Endothelial cell (in vitro differentiated cells): ENCODE data around the gene RTN4. TPM values are rescaled to one million over a fixed set of nuclear protein-coding genes. Genes with fewer than 3 reads are reported as not detected.

ENCODE experiments used
- DNase-seq: peaks from one replicate; pipeline ENCODE4 v3.0.0; 2021; ENCODE audit warnings: low spot score
- H3K27ac Mint-ChIP-seq: one replicate; pipeline ENCODE4 v1.8.0; 2021; ENCODE audit warnings: mixed read lengths, inconsistent platforms; ENCODE audit not compliant: unreplicated experiment
- H3K27me3 Mint-ChIP-seq: one replicate; pipeline ENCODE4 v1.8.0; 2021; ENCODE audit warnings: mild to moderate bottlenecking, moderate library complexity, mixed read lengths, inconsistent platforms; ENCODE audit not compliant: unreplicated experiment
- H3K36me3 Mint-ChIP-seq: one replicate; pipeline ENCODE4 v1.8.0; 2021; ENCODE audit warnings: mild to moderate bottlenecking, low read depth, mixed read lengths, inconsistent platforms; ENCODE audit not compliant: unreplicated experiment
- H3K4me1 Mint-ChIP-seq: one replicate; pipeline ENCODE4 v1.8.0; 2021; ENCODE audit warnings: mild to moderate bottlenecking, mixed read lengths, inconsistent platforms; ENCODE audit not compliant: unreplicated experiment
- H3K4me3 Mint-ChIP-seq: one replicate; pipeline ENCODE4 v1.8.0; 2021; ENCODE audit warnings: mild to moderate bottlenecking, mixed read lengths, inconsistent platforms; ENCODE audit not compliant: unreplicated experiment
- H3K9me3 Mint-ChIP-seq: one replicate; pipeline ENCODE4 v1.8.0; 2021; ENCODE audit warnings: mixed read lengths, inconsistent platforms; ENCODE audit not compliant: unreplicated experiment
- total RNA-seq: library from RNA; stranded (reverse); fragmentation: NEBNext Ultra II Directional; extraction: Animal tissue kit (Norgen Biotek cat#: 25700); gene quantifications from one replicate; pipeline ENCODE4 v1.2.1, GENCODE V29; 2021; ENCODE audit not compliant: unreplicated experiment
- TF ChIP-seq, protein P1 (sequence below): fragments of 200-600 bp; sonication (generic); IDR thresholded peaks from one replicate; pipeline ENCODE4 v1.5.0; 2021; ENCODE audit warnings: antibody characterized with exemption; ENCODE audit not compliant: unreplicated experiment

Gene RTN4
- total RNA-seq, 1 donor from 2014 or later = 264 TPM

DNA sequence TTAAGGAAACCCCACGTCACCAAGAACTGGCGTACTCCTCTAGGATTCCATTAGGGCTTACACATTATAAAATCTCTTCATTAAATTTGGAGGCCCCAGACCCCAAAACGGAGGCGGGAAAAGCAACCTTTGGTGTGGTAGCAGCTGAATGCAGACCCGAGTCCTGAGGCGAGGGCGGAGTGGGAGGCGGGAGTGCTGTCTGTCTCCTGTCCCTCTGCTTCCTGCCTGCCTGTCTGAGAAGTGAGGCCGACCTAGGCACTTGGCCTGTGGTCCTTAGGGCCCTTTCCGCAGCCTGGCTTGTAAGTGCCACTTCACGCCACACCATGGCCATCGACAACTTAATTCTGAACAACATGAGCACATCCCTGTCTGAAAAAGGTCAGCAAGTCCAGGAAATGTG is 102.1 kb downstream of the RTN4 start:
- Mint-ChIP-seq H3K9me3 (no peaks in the 10 kb centered on the region), H3K36me3 (peaks cover 10% of the 10 kb centered on the region), H3K27me3 (peaks cover 17% of the 10 kb centered on the region), H3K4me3 (no peak overlapping the region), H3K4me1 (peaks cover 8% of the 10 kb centered on the region), H3K27ac (no peak overlapping the region)
- TF ChIP-seq, protein P1, sequence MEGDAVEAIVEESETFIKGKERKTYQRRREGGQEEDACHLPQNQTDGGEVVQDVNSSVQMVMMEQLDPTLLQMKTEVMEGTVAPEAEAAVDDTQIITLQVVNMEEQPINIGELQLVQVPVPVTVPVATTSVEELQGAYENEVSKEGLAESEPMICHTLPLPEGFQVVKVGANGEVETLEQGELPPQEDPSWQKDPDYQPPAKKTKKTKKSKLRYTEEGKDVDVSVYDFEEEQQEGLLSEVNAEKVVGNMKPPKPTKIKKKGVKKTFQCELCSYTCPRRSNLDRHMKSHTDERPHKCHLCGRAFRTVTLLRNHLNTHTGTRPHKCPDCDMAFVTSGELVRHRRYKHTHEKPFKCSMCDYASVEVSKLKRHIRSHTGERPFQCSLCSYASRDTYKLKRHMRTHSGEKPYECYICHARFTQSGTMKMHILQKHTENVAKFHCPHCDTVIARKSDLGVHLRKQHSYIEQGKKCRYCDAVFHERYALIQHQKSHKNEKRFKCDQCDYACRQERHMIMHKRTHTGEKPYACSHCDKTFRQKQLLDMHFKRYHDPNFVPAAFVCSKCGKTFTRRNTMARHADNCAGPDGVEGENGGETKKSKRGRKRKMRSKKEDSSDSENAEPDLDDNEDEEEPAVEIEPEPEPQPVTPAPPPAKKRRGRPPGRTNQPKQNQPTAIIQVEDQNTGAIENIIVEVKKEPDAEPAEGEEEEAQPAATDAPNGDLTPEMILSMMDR = no peak
- no peak for DNase-seq

DNA sequence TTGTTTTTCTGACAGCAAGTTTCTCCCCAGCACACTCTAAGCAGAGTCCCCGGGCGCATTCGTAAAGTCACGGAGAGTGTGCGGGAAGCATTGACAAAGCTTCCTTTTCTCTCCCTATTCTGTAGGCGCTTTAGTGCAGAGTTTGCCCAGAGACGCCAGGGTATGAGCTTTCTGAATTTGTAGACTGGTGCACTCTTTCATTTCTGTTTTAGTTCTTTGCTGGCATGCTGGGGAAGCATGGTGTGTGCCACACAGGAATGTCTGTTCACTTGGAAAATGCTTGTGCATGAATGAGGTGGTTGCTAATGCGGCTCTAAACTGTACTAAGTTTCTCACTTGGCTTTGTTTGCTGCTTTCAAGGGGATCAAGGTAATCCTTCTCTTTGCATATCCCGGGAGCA is 102.6 kb downstream of the RTN4 start:
- Mint-ChIP-seq H3K27ac (no peak overlapping the region), H3K36me3 (peaks cover 10% of the 10 kb centered on the region)

DNA sequence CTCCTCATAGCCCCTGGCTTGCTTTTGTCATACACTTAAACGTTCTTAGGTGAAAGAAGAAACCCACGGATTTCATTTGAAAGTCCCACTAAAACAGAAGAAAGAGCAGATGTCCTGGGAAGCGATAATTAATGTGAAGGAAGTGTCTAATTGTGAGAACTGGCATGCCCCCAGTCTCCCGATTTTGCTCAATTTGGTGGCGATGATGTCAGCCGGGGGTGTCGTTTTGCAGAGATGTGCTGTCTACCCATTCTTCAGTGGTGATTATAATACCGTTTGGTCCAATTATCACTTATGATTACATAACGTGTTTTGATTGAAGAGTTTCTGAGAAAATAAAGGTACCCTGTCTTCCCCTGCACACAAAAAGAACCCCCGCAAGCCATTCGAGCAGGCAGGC is 103.1 kb downstream of the RTN4 start:
- peaks cover 17% of the 10 kb centered on the region for H3K27me3 Mint-ChIP-seq
- H3K36me3 Mint-ChIP-seq = peaks cover 10% of the 10 kb centered on the region
- H3K27ac Mint-ChIP-seq = no peak overlapping the region
- no peak for DNase-seq
- TF ChIP-seq, protein P1 = no peak
- H3K4me1 Mint-ChIP-seq = peaks cover 8% of the 10 kb centered on the region
- no peaks in the 10 kb centered on the region for H3K9me3 Mint-ChIP-seq
- H3K4me3 Mint-ChIP-seq = no peak overlapping the region

More for the DNA sequence above, 102.6 kb downstream of the RTN4 start:
- Mint-ChIP-seq H3K4me3 (no peak overlapping the region), H3K4me1 (peaks cover 8% of the 10 kb centered on the region), H3K27me3 (peaks cover 17% of the 10 kb centered on the region), H3K9me3 (no peaks in the 10 kb centered on the region)
- TF ChIP-seq, protein P1 = no peak
- no peak for DNase-seq

DNA sequence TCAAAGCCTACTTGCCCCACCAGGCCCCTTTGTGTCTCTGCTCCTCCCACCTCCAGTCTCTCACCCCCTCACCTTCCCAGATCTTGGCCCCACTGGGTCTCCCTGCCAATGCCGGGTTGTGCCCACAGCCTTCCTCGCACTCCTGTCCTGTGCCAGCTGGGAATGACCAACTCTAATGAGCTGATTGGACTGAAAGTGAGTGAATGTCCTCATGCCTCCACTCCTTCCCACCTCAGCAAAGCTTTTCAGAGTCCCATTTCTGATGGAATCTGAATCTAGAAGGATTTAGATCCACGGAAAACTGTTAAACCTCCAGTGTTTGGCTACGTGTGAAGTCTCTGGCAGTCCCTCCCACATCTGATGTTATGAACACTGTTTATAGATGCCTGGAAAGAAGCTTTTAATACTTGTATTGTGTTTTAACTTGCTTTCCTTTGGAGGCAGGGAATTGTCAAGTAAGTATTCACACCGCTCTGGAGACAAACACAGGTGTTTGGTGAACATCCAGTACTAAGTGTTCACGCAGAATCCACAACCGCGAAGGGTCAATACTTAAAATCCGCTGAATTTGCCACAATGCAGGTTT is 103.9 kb downstream of the RTN4 start:
- H3K4me3 Mint-ChIP-seq = peak overlapping the region; percentile 43
- peaks cover 8% of the 10 kb centered on the region for H3K4me1 Mint-ChIP-seq
- H3K9me3 Mint-ChIP-seq = no peaks in the 10 kb centered on the region
- H3K27ac Mint-ChIP-seq = peak overlapping the region; percentile 70
- peaks cover 10% of the 10 kb centered on the region for H3K36me3 Mint-ChIP-seq
- no peak for DNase-seq
- TF ChIP-seq, protein P1 = no peak
- peaks cover 17% of the 10 kb centered on the region for H3K27me3 Mint-ChIP-seq

DNA sequence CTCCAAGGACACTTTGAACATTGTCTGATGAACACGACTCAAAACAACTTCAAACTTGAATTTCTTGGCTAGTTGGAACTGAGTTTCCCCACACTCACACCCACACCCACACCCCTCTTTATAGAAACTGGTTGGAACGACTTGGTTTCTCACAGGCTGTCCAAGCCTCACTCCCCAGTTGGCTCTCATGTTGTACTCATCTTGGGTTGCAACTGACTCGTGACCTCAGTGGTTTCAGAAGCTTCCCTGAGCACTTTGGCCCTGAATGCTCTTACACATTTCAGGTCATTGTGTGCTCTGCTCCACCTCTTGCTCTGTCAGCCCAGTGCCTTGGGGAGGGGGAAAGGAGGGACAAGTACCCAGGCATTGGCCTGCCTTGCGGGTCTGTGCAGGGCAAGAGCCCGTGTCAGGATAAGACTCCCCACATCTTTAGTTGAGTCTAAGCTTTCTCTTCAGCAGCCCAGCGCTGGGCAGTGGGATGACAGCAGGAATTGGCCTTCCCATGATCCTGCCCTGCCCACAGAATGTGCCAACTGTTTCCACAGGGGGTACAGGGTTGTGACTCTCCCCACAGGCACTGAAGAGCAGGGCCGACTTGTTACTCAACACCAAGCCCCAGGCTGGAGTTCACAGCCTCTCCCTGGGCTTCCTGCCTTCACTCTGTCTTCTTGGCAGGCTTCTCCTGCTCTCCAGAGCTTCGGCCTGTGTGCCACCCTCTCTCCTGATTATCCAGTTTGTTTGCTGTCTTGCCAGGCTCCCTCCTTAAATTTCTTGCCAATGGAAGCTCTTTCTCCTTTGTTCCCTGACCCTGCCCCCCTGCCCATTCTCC is 104.6 kb downstream of the RTN4 start:
- DNase-seq = no peak
- Mint-ChIP-seq H3K4me3 (peak overlapping the region; percentile 68), H3K27me3 (peaks cover 17% of the 10 kb centered on the region), H3K27ac (peak overlapping the region; percentile 57), H3K9me3 (no peaks in the 10 kb centered on the region), H3K4me1 (peaks cover 8% of the 10 kb centered on the region), H3K36me3 (peaks cover 10% of the 10 kb centered on the region)
- TF ChIP-seq, protein P1 = no peak
